RWPE2 (cell line): Measurements from ENCODE around the gene EYA3.

ENCODE experiments used
- ATAC-seq: fragments of 200-7000 bp; cut with Tn5 transposase; 3 replicates; pipeline ENCODE4 v1.9.1; 2021; ENCODE audit warnings: low read depth
- DNase-seq: peaks from one replicate; pipeline ENCODE4 v3.0.0-alpha.2; 2020; ENCODE audit warnings: low spot score
- H3K27ac ChIP-seq: fragments of 450-650 bp; 2 replicates; pipeline ENCODE4 v1.5.1; 2017; ENCODE audit warnings: mild to moderate bottlenecking; ENCODE audit not compliant: poor library complexity, severe bottlenecking
- H3K27me3 ChIP-seq: fragments of 250-450 bp; sonication (Bioruptor Pico); 2 replicates; pipeline ENCODE4 v1.5.1; 2021; ENCODE audit warnings: mild to moderate bottlenecking, moderate library complexity; ENCODE audit not compliant: insufficient read depth, poor library complexity, severe bottlenecking
- H3K36me3 ChIP-seq: fragments of 250-450 bp; sonication (Bioruptor Pico); 2 replicates; pipeline ENCODE4 v1.5.1; 2020; ENCODE audit warnings: low read depth, mild to moderate bottlenecking, moderate library complexity
- H3K4me1 ChIP-seq: fragments of 250-450 bp; sonication (Bioruptor Pico); 2 replicates; pipeline ENCODE4 v1.5.1; 2021; ENCODE audit warnings: mild to moderate bottlenecking, moderate library complexity; ENCODE audit not compliant: insufficient read depth, poor library complexity, severe bottlenecking
- H3K4me3 ChIP-seq: fragments of 250-450 bp; sonication (Bioruptor Pico); 2 replicates; pipeline ENCODE4 v1.5.1; 2021; ENCODE audit warnings: mild to moderate bottlenecking, moderate library complexity; ENCODE audit not compliant: severe bottlenecking
- H3K9me3 ChIP-seq: fragments of 250-450 bp; sonication (Bioruptor Pico); 2 replicates; pipeline ENCODE4 v1.5.1; 2021; ENCODE audit warnings: mild to moderate bottlenecking, moderate library complexity; ENCODE audit not compliant: severe bottlenecking
- TF ChIP-seq, protein P1 (sequence below): fragments of 450-650 bp; IDR thresholded peaks from one replicate; pipeline ENCODE4 v1.5.1; 2017; ENCODE audit warnings: mild to moderate bottlenecking, moderate library complexity; ENCODE audit not compliant: poor library complexity, severe bottlenecking

EYA3 gene

DNA sequence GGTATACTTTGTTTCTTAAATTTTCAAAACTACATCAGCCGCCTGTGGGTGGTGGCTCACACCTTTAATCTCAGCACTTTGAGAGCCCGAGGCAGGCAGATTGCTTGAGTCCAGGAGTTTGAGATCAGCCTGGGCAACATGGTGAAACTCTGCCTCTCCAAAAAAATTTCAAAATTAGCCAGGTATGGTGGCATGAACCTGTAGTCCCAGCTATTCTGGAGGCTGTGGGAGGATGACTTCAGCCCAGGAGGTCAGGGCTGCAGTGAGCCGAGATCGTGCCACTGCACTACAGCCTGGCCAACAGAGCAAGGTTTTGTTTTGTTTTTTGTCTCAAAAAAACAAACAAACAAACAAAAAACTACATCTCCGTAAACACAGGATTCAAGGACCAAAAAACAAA is 3.3 kb downstream of the EYA3 start:
- no peak overlapping the region for H3K27ac ChIP-seq
- no peak for ATAC-seq
- H3K9me3 ChIP-seq, result no peaks in the 10 kb centered on the region
- no peak overlapping the region for H3K4me3 ChIP-seq
- TF ChIP-seq, protein P1, sequence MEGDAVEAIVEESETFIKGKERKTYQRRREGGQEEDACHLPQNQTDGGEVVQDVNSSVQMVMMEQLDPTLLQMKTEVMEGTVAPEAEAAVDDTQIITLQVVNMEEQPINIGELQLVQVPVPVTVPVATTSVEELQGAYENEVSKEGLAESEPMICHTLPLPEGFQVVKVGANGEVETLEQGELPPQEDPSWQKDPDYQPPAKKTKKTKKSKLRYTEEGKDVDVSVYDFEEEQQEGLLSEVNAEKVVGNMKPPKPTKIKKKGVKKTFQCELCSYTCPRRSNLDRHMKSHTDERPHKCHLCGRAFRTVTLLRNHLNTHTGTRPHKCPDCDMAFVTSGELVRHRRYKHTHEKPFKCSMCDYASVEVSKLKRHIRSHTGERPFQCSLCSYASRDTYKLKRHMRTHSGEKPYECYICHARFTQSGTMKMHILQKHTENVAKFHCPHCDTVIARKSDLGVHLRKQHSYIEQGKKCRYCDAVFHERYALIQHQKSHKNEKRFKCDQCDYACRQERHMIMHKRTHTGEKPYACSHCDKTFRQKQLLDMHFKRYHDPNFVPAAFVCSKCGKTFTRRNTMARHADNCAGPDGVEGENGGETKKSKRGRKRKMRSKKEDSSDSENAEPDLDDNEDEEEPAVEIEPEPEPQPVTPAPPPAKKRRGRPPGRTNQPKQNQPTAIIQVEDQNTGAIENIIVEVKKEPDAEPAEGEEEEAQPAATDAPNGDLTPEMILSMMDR, result no peak
- no peaks in the 10 kb centered on the region for H3K27me3 ChIP-seq
- H3K4me1 ChIP-seq, result peaks cover 6% of the 10 kb centered on the region
- H3K36me3 ChIP-seq, result peaks cover 14% of the 10 kb centered on the region
- no peak for DNase-seq

DNA sequence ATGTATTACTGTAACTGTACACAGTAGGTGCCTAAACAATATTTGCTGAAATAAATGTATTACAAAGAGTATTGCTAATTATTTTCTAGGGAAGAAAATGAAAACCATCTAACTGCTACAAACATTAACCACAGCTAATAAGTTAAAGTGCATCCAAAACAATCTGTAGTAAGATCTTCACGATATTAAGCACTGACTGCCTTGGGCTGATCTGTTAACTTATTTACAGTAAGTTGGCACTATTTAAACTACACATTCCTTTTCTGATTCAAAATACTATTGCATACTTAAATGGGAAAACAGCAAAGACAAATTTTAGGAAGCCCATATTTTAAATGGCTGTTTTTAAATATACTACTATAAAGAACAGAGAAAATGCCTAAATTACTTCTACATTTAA is 4.5 kb downstream of the EYA3 start:
- ATAC-seq (no peak), DNase-seq (no peak)
- TF ChIP-seq, protein P1, result no peak
- H3K36me3 ChIP-seq, result peaks cover 25% of the 10 kb centered on the region
- H3K4me3 ChIP-seq, result no peak overlapping the region
- H3K9me3 ChIP-seq, result no peaks in the 10 kb centered on the region
- H3K27ac ChIP-seq, result no peak overlapping the region
- no peaks in the 10 kb centered on the region for H3K27me3 ChIP-seq
- H3K4me1 ChIP-seq, result peaks cover 10% of the 10 kb centered on the region

DNA sequence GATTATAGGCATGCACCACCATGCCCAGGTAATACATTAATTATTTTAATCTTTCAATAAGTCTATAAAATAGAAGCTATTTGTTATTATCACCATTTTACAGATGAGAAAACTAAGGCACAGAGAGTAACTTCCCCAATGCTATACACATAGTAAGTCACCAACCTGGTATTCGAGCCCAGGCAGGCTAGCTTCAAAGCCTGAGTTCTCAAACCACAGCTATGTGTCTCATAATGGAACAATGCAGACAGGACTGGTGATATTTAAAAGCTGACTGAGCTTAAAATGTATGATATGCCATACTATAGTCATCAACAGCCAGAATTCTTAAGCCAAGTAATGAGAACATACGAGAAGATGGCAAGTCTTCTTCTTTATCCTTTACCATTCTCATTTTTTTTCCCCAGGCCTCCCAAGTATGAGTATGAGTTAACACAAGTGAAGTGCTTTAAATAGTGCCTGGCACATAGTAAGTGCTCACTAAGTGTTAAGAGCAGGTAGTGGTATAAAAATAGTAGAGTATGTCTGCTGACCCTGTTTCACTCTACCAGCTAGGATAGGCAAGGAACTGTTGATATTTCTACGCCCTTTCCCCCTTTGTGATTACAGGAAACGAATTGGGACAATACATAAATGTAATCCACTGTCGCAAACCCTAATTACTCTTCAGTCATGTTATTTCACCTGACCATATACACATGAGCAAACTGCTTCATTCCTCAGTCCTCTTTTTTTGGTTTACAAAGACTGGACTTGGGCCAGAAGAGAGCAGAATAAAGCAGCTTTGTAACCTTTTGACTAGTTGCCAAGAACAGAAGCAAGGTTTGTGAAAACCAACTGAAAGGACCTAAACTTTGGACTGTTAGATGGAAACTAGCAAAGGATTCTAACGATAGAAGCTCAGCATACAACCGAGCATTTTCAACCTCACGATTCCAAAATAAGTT is 9.5 kb downstream of the EYA3 start:
- Histone ChIP-seq H3K27me3 (no peaks in the 10 kb centered on the region), H3K4me1 (peaks cover 4% of the 10 kb centered on the region), H3K27ac (no peak overlapping the region), H3K9me3 (no peaks in the 10 kb centered on the region), H3K4me3 (no peak overlapping the region), H3K36me3 (peaks cover 33% of the 10 kb centered on the region)
- TF ChIP-seq, protein P1, result no peak
- DNase-seq (no peak), ATAC-seq (peak; percentile 53; the same call in 1 of the 3 replicates)

DNA sequence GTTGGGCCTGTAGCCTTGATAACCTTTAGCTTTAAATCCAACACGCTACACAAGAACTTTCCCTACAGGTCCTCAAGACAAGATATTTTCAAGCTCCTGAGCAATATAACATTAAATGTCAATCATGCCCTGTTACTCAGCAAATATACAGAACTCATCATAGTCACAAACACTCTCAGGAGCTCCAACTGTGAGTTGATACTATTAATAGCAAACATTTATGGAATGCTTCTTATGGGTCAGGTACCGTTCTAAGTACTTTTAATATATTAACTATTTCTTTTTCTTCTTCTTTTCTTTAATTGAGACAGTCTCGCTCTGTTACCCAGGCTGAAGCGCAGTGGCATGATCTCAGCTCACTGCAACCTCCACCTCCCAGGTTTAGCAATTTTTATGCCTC is 10.1 kb downstream of the EYA3 start:
- Histone ChIP-seq H3K36me3 (peaks cover 37% of the 10 kb centered on the region), H3K27ac (no peak overlapping the region), H3K4me1 (peaks cover 4% of the 10 kb centered on the region), H3K27me3 (no peaks in the 10 kb centered on the region), H3K4me3 (no peak overlapping the region), H3K9me3 (no peaks in the 10 kb centered on the region)
- DNase-seq (no peak), ATAC-seq (no peak)
- TF ChIP-seq, protein P1, result no peak
